A673 (cell line): ENCODE measurements around the gene OBSCN.

Experiments
- EZH2 ChIP-seq: fragments of 200-600 bp; sonication (generic); IDR thresholded peaks from 2 replicates; pipeline ENCODE4 v1.6.1; 2017; ENCODE audit warnings: borderline replicate concordance, low read depth, mild to moderate bottlenecking, mixed read lengths, antibody characterized with exemption, low read length; ENCODE audit not compliant: poor library complexity, severe bottlenecking
- TF ChIP-seq, protein P1 (sequence below): fragments of 300-800, 200-600 bp; sonication (generic); conservative IDR thresholded peaks from 2 replicates; pipeline ENCODE4 v1.5.1; 2017; ENCODE audit warnings: low read depth, mild to moderate bottlenecking, antibody characterized with exemption, low read length, moderate library complexity, mixed read lengths

DNA sequence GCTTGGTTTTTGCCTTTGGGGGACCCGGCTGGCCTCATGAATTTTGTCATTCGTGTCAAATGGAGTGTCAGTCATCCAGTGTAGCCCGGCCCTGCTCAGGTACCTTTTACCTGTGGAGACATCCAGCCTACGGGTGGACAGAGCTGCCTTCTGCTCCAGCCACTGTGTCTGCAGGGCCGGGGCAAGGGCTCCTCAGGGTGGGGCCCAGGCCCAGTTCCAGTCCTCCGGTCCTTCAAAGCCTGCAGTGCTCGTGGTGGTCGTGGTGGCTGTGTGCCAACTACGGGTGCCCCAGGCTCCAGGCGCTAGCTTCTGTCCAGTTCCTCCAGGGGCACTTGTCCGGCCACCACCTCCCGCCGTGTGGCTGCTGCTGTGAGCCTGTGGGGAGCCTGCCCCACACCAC, 144.0 kb downstream of the OBSCN start:
- TF ChIP-seq, protein P1, sequence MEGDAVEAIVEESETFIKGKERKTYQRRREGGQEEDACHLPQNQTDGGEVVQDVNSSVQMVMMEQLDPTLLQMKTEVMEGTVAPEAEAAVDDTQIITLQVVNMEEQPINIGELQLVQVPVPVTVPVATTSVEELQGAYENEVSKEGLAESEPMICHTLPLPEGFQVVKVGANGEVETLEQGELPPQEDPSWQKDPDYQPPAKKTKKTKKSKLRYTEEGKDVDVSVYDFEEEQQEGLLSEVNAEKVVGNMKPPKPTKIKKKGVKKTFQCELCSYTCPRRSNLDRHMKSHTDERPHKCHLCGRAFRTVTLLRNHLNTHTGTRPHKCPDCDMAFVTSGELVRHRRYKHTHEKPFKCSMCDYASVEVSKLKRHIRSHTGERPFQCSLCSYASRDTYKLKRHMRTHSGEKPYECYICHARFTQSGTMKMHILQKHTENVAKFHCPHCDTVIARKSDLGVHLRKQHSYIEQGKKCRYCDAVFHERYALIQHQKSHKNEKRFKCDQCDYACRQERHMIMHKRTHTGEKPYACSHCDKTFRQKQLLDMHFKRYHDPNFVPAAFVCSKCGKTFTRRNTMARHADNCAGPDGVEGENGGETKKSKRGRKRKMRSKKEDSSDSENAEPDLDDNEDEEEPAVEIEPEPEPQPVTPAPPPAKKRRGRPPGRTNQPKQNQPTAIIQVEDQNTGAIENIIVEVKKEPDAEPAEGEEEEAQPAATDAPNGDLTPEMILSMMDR, result no peak
- TF ChIP-seq EZH2, result no peak
